ENCODE data around the gene PYGL. TPM values are rescaled to one million over a fixed set of nuclear protein-coding genes. Genes with fewer than 3 reads are reported as not detected.
A peak's percentile ranks its signal among the peaks of the same experiment; 100 is the strongest.

The PYGL gene
- total RNA-seq (under 1 TPM; 0.33 to 0.39 TPM), polyA plus RNA-seq (under 1 TPM in 2 of 3 donors, not detected in 1; 0.06 to 0.10 TPM), total RNA-seq (0 to 0.78 (median 0.11) reads per million in 6 experiments)

- ATAC-seq (peak; percentile 65 to 81), DNase-seq (peak in 6 of 10 donors; percentile 9 to 24 (median 18))
- POLR2A ChIA-PET = no interaction called here
- peaks cover 6 to 16% (median 14%) of the 10 kb centered on the region in 4 donors for H3K4me1 Mint-ChIP-seq
- H3K36me3 Mint-ChIP-seq = peaks cover 0 to 12% (median 3%) of the 10 kb centered on the region in 3 donors
- peak within 1 kb of the TSS; percentile 79 to 90 (median 88) for H3K4me3 Mint-ChIP-seq
- peak within 1 kb of the TSS in 8 of 10 donors; percentile 11 to 79 (median 46) for H3K27ac Mint-ChIP-seq
- peaks cover 0 to 5% (median 0%) of the 10 kb centered on the region in 9 donors for H3K9me3 Mint-ChIP-seq
- H3K27me3 Mint-ChIP-seq = peaks cover 24 to 38% (median 31%) of the 10 kb centered on the region in 5 donors
These were observed at the start of gene PYGL for GRCh38 chr14:50943943-50944646. Gene PYGL, minus strand, starts transcription at chr14:50944483. Its CDS starts 80 bp downstream, at chr14:50944403.

GRCh38 chr14:50985859-50986331 lies 41.6 kb upstream of the PYGL start:
- POLR2A ChIA-PET = no interaction called here
- ATAC-seq (no peak), DNase-seq (no peak)
- Mint-ChIP-seq H3K36me3 (no peaks in the 10 kb centered on the region), H3K4me3 (no peak overlapping the region), H3K9me3 (no peaks in the 10 kb centered on the region), H3K27me3 (peaks cover 0 to 5% (median 3%) of the 10 kb centered on the region in 5 donors), H3K27ac (no peak overlapping the region), H3K4me1 (peaks cover 0 to 1% (median 0%) of the 10 kb centered on the region in 4 donors)

GRCh38 chr14:50985124-50985858 lies 41.0 kb upstream of the PYGL start:
- no peaks in the 10 kb centered on the region for H3K9me3 Mint-ChIP-seq
- DNase-seq (no peak), ATAC-seq (no peak)
- peaks cover 0 to 1% (median 0%) of the 10 kb centered on the region in 4 donors for H3K4me1 Mint-ChIP-seq
- no peak overlapping the region for H3K4me3 Mint-ChIP-seq
- POLR2A ChIA-PET = no interaction called here
- H3K36me3 Mint-ChIP-seq = no peaks in the 10 kb centered on the region
- no peak overlapping the region for H3K27ac Mint-ChIP-seq
- peaks cover 0 to 5% (median 3%) of the 10 kb centered on the region in 5 donors for H3K27me3 Mint-ChIP-seq

GRCh38 chr14:50984036-50984710 lies 39.9 kb upstream of the PYGL start:
- ATAC-seq (no peak), DNase-seq (no peak)
- peaks cover 0 to 3% (median 3%) of the 10 kb centered on the region in 5 donors for H3K27me3 Mint-ChIP-seq
- H3K27ac Mint-ChIP-seq = no peak overlapping the region
- no peaks in the 10 kb centered on the region for H3K36me3 Mint-ChIP-seq
- H3K4me1 Mint-ChIP-seq = peaks cover 0 to 1% (median under 1%) of the 10 kb centered on the region in 4 donors
- no peak overlapping the region for H3K4me3 Mint-ChIP-seq
- no peaks in the 10 kb centered on the region for H3K9me3 Mint-ChIP-seq
- POLR2A ChIA-PET = no interaction called here

- POLR2A ChIA-PET = no interaction called here
- Mint-ChIP-seq H3K4me3 (no peak overlapping the region), H3K27ac (no peak overlapping the region), H3K27me3 (peaks cover 0 to 3% (median 0%) of the 10 kb centered on the region in 5 donors), H3K36me3 (no peaks in the 10 kb centered on the region), H3K4me1 (peaks cover 0 to 13% (median 0%) of the 10 kb centered on the region in 4 donors), H3K9me3 (no peaks in the 10 kb centered on the region)
- DNase-seq (no peak), ATAC-seq (no peak)
These were observed 35.9 kb upstream of the PYGL start for GRCh38 chr14:50979941-50980850.

GRCh38 chr14:50978888-50979287 lies 34.6 kb upstream of the PYGL start:
- no peak for DNase-seq
- Mint-ChIP-seq H3K36me3 (no peaks in the 10 kb centered on the region), H3K4me1 (peaks cover 0 to 13% (median 0%) of the 10 kb centered on the region in 4 donors), H3K27ac (no peak overlapping the region), H3K27me3 (peaks cover 0 to 3% (median 0%) of the 10 kb centered on the region in 5 donors), H3K9me3 (no peaks in the 10 kb centered on the region), H3K4me3 (no peak overlapping the region)
- POLR2A ChIA-PET = no interaction called here
- no peak for ATAC-seq

GRCh38 chr14:50978529-50978871 lies 34.2 kb upstream of the PYGL start:
- no peak overlapping the region for H3K27ac Mint-ChIP-seq
- DNase-seq (no peak), ATAC-seq (no peak)
- H3K27me3 Mint-ChIP-seq = peaks cover 0 to 3% (median 0%) of the 10 kb centered on the region in 5 donors
- H3K36me3 Mint-ChIP-seq = no peaks in the 10 kb centered on the region
- H3K4me3 Mint-ChIP-seq = no peak overlapping the region
- POLR2A ChIA-PET = no interaction called here
- H3K4me1 Mint-ChIP-seq = peaks cover 0 to 13% (median 0%) of the 10 kb centered on the region in 4 donors
- H3K9me3 Mint-ChIP-seq = no peaks in the 10 kb centered on the region

- peaks cover 0 to 13% (median 0%) of the 10 kb centered on the region in 4 donors for H3K4me1 Mint-ChIP-seq
- POLR2A ChIA-PET = no interaction called here
- ATAC-seq = no peak
These were observed 33.7 kb upstream of the PYGL start for GRCh38 chr14:50977863-50978528.

GRCh38 chr14:50974118-50974517 lies 29.8 kb upstream of the PYGL start:
- DNase-seq (no peak), ATAC-seq (no peak)
- no peaks in the 10 kb centered on the region for H3K9me3 Mint-ChIP-seq
- no peak overlapping the region for H3K4me3 Mint-ChIP-seq
- H3K27ac Mint-ChIP-seq = peak overlapping the region in 1 of 10 donors; percentile 44
- H3K27me3 Mint-ChIP-seq = peaks cover 0 to 3% (median 0%) of the 10 kb centered on the region in 5 donors
- H3K36me3 Mint-ChIP-seq = no peaks in the 10 kb centered on the region
- POLR2A ChIA-PET = no interaction called here
- H3K4me1 Mint-ChIP-seq = peaks cover 0 to 11% (median 0%) of the 10 kb centered on the region in 4 donors

More at GRCh38 chr14:50977863-50978528, 33.7 kb upstream of the PYGL start:
- Mint-ChIP-seq H3K4me3 (no peak overlapping the region), H3K9me3 (no peaks in the 10 kb centered on the region), H3K27me3 (peaks cover 0 to 3% (median 0%) of the 10 kb centered on the region in 5 donors), H3K27ac (no peak overlapping the region), H3K36me3 (no peaks in the 10 kb centered on the region)
- no peak for DNase-seq

- Mint-ChIP-seq H3K4me1 (peaks cover 0 to under 1% (median 0%) of the 10 kb centered on the region in 4 donors), H3K27me3 (peaks cover 0 to 3% (median 0%) of the 10 kb centered on the region in 5 donors), H3K4me3 (no peak overlapping the region), H3K36me3 (no peaks in the 10 kb centered on the region), H3K27ac (no peak overlapping the region), H3K9me3 (no peaks in the 10 kb centered on the region)
- DNase-seq (no peak), ATAC-seq (no peak)
- POLR2A ChIA-PET = no interaction called here
These were observed 28.5 kb upstream of the PYGL start for GRCh38 chr14:50972734-50973133.

GRCh38 chr14:50970886-50971781 lies 26.9 kb upstream of the PYGL start:
- H3K36me3 Mint-ChIP-seq = no peaks in the 10 kb centered on the region
- POLR2A ChIA-PET = no interaction called here
- DNase-seq = no peak
- H3K27ac Mint-ChIP-seq = no peak overlapping the region
- H3K27me3 Mint-ChIP-seq = peaks cover 0 to 3% (median 0%) of the 10 kb centered on the region in 5 donors
- H3K9me3 Mint-ChIP-seq = no peaks in the 10 kb centered on the region
- H3K4me3 Mint-ChIP-seq = no peak overlapping the region
- H3K4me1 Mint-ChIP-seq = no peaks in the 10 kb centered on the region
- ATAC-seq = no peak

All from naive thymus-derived CD8-positive, alpha-beta T cell (primary cell).